GM21447 (cell line): Measurements from ENCODE around the gene BLM.
"Not testable (repeated sequence)": the region's sequence is repeated elsewhere in the genome, so short reads cannot be mapped to it uniquely, and the experiment has no call there.

Source experiments
- ATAC-seq: cut with Tn5 transposase; IDR thresholded peaks from one replicate; pipeline ENCODE4 v1.9.1; 2021; ENCODE audit not compliant: unreplicated experiment

The BLM gene

GRCh38 chr15:90729261-90729660 is 12.1 kb downstream of the BLM start:
- no peak for ATAC-seq

GRCh38 chr15:90730290-90730689 is 13.1 kb downstream of the BLM start:
- no peak for ATAC-seq

- no peak for ATAC-seq
These were observed 18.8 kb downstream of the BLM start for GRCh38 chr15:90735923-90736322.

- not testable (repeated sequence) for ATAC-seq
These were observed 23.4 kb downstream of the BLM start for GRCh38 chr15:90740545-90740944.

- ATAC-seq: no peak
These were observed 24.9 kb downstream of the BLM start for GRCh38 chr15:90742087-90742486.

GRCh38 chr15:90743407-90743806 is 26.3 kb downstream of the BLM start:
- no peak for ATAC-seq

GRCh38 chr15:90744759-90745402 is 27.7 kb downstream of the BLM start:
- no peak for ATAC-seq

GRCh38 chr15:90749754-90750153 is 32.6 kb downstream of the BLM start:
- no peak for ATAC-seq

- ATAC-seq: no peak
These were observed 33.0 kb downstream of the BLM start for GRCh38 chr15:90750186-90750585.

GRCh38 chr15:90751300-90751825 is 34.2 kb downstream of the BLM start:
- ATAC-seq: no peak

GRCh38 chr15:90756916-90757315 is 39.8 kb downstream of the BLM start:
- ATAC-seq: no peak

GRCh38 chr15:90757461-90757860 is 40.3 kb downstream of the BLM start:
- no peak for ATAC-seq

GRCh38 chr15:90760661-90761232 is 43.6 kb downstream of the BLM start:
- ATAC-seq: no peak

GRCh38 chr15:90761629-90762028 is 44.5 kb downstream of the BLM start:
- no peak for ATAC-seq

- no peak for ATAC-seq
These were observed 45.0 kb downstream of the BLM start for GRCh38 chr15:90762109-90762508.

- no peak for ATAC-seq
These were observed 46.4 kb downstream of the BLM start for GRCh38 chr15:90763366-90764099.

- ATAC-seq: no peak
These were observed 48.4 kb downstream of the BLM start for GRCh38 chr15:90765531-90765930.

- no peak for ATAC-seq
These were observed 48.8 kb downstream of the BLM start for GRCh38 chr15:90765966-90766365.

GRCh38 chr15:90769375-90769774 is 52.2 kb downstream of the BLM start:
- ATAC-seq: no peak

GRCh38 chr15:90773485-90773884 is 56.3 kb downstream of the BLM start:
- no peak for ATAC-seq

- no peak for ATAC-seq
These were observed 57.8 kb downstream of the BLM start for GRCh38 chr15:90774731-90775514.
